Keratinocyte (primary cell): ENCODE measurements around the gene ZMYND8.

ENCODE experiments used
- CTCF ChIP-seq, 3 experiments: IDR thresholded peaks in 1 of 3; conservative IDR thresholded peaks in 1 of 3; optimal IDR thresholded peaks in 1 of 3; 2 replicates in 2 of 3; 3 replicates in 1 of 3; pipeline versions ENCODE3 to v1.5.1; 2011; ENCODE audit warnings: low read length in 3 of 3, mild to moderate bottlenecking in 3 of 3, moderate library complexity in 2 of 3, control low read depth in 1 of 3, inconsistent platforms in 1 of 3; ENCODE audit not compliant: insufficient read depth in 2 of 3; ENCODE audit errors: extremely low read depth in 1 of 3
- EZH2 ChIP-seq: IDR thresholded peaks from one replicate; pipeline ENCODE4 v1.6.1; 2012; ENCODE audit warnings: inconsistent platforms, mild to moderate bottlenecking, low read length, moderate library complexity

- TF ChIP-seq EZH2, result no peak
- no peak for TF ChIP-seq CTCF (optimal IDR thresholded peaks at IDR 0.05 in 1 of 3, IDR thresholded peaks at IDR 0.05 in 1 of 3, conservative IDR thresholded peaks at IDR 0.05 in 1 of 3; ENCODE audit: extremely low read depth in 1 of 3, insufficient read depth in 2 of 3, low read length in 3 of 3)
These were observed 52.8 kb downstream of the ZMYND8 start for GRCh38 chr20:47303736-47304135.
